H9 (cell line): ENCODE data around the gene UCP2. TPM values are rescaled to one million over a fixed set of nuclear protein-coding genes. Genes with fewer than 3 reads are reported as not detected.

ENCODE experiments used
- DNase-seq: peaks from one replicate; pipeline ENCODE4 v3.0.0-alpha.2; 2017
- H2AFZ ChIP-seq: one replicate; pipeline ENCODE4 v1.6.1; 2013; ENCODE audit warnings: mild to moderate bottlenecking, low read length, control low read depth, moderate library complexity
- H2AK5ac ChIP-seq: 2 replicates; pipeline ENCODE4 v1.6.1; 2013; ENCODE audit warnings: low read length, control low read depth, mixed read lengths; ENCODE audit not compliant: insufficient read length
- H2BK120ac ChIP-seq: one replicate; pipeline ENCODE4 v1.6.1; 2013; ENCODE audit warnings: low read depth, mild to moderate bottlenecking, low read length, control low read depth, inconsistent platforms; ENCODE audit not compliant: poor library complexity, severe bottlenecking
- H2BK12ac ChIP-seq: 2 replicates; pipeline ENCODE4 v1.6.1; 2013; ENCODE audit warnings: low read length, control low read depth, mixed read lengths, low read depth; ENCODE audit not compliant: insufficient read length
- H2BK15ac ChIP-seq: 2 replicates; pipeline ENCODE4 v1.6.1; 2013; ENCODE audit warnings: low read depth, low read length, control low read depth
- H2BK20ac ChIP-seq: one replicate; pipeline ENCODE4 v1.6.1; 2013; ENCODE audit warnings: low read depth, mild to moderate bottlenecking, low read length, control low read depth, inconsistent platforms; ENCODE audit not compliant: poor library complexity, severe bottlenecking
- H2BK5ac ChIP-seq: 2 replicates; pipeline ENCODE4 v1.6.1; 2013; ENCODE audit warnings: low read length, control low read depth, mixed read lengths; ENCODE audit not compliant: insufficient read length
- H3K14ac ChIP-seq: 2 replicates; pipeline ENCODE4 v1.6.1; 2013; ENCODE audit warnings: low read length, control low read depth; ENCODE audit not compliant: insufficient read depth
- H3K18ac ChIP-seq: 2 replicates; pipeline ENCODE4 v1.6.1; 2013; ENCODE audit warnings: low read depth, mild to moderate bottlenecking, mixed read lengths, low read length, control low read depth; ENCODE audit not compliant: insufficient read length
- H3K23ac ChIP-seq: 2 replicates; pipeline ENCODE4 v1.6.1; 2013; ENCODE audit warnings: low read length, control low read depth, mixed read lengths, low read depth; ENCODE audit not compliant: insufficient read length
- H3K23me2 ChIP-seq: 2 replicates; pipeline ENCODE4 v1.6.1; 2013; ENCODE audit warnings: low read depth, mild to moderate bottlenecking, mixed read lengths, low read length, control low read depth; ENCODE audit not compliant: insufficient read length, poor library complexity, severe bottlenecking
- H3K27ac ChIP-seq: 2 replicates; pipeline ENCODE4 v1.5.1; 2013; ENCODE audit warnings: low read length, control low read depth, mixed read lengths, low read depth; ENCODE audit not compliant: insufficient read length
- H3K27me3 ChIP-seq: 2 replicates; pipeline ENCODE4 v1.6.1; 2013; ENCODE audit warnings: low read length, control low read depth, inconsistent platforms; ENCODE audit not compliant: insufficient read depth
- H3K4ac ChIP-seq: 2 replicates; pipeline ENCODE4 v1.6.1; 2013; ENCODE audit warnings: low read depth, mild to moderate bottlenecking, control low read depth, inconsistent platforms, low read length, moderate library complexity
- H3K4me1 ChIP-seq: 2 replicates; pipeline ENCODE4 v1.6.1; 2013; ENCODE audit warnings: low read length, control low read depth, inconsistent platforms; ENCODE audit not compliant: insufficient read depth
- H3K4me2 ChIP-seq: 2 replicates; pipeline ENCODE4 v1.6.1; 2013; ENCODE audit warnings: low read length, control low read depth, mixed read lengths; ENCODE audit not compliant: insufficient read length, insufficient read depth
- H3K56ac ChIP-seq: 2 replicates; pipeline ENCODE4 v1.6.1; 2013; ENCODE audit warnings: low read depth, mild to moderate bottlenecking, mixed read lengths, low read length, control low read depth; ENCODE audit not compliant: insufficient read length
- H3K79me1 ChIP-seq: 2 replicates; pipeline ENCODE4 v1.6.1; 2013; ENCODE audit warnings: low read depth, mild to moderate bottlenecking, moderate library complexity, low read length, control low read depth, inconsistent platforms; ENCODE audit not compliant: insufficient read depth, poor library complexity, severe bottlenecking
- H3K79me2 ChIP-seq: 2 replicates; pipeline ENCODE4 v1.6.1; 2013; ENCODE audit warnings: low read length, control low read depth, inconsistent platforms; ENCODE audit not compliant: insufficient read depth
- H3K9ac ChIP-seq: 2 replicates; pipeline ENCODE4 v1.6.1; 2013; ENCODE audit warnings: low read length, control low read depth, mixed read lengths; ENCODE audit not compliant: insufficient read length; ENCODE audit errors: extremely low read depth
- H3K9me3 ChIP-seq: one replicate; pipeline ENCODE4 v1.6.1; 2013; ENCODE audit warnings: low read depth, low read length, inconsistent platforms; ENCODE audit not compliant: control insufficient read depth
- H3T11ph ChIP-seq: one replicate; pipeline ENCODE4 v1.6.1; 2013; ENCODE audit warnings: mild to moderate bottlenecking, low read length, control low read depth, inconsistent platforms
- H4K20me1 ChIP-seq: one replicate; pipeline ENCODE4 v1.6.1; 2013; ENCODE audit not compliant: control insufficient read depth, insufficient read length, insufficient read depth
- H4K5ac ChIP-seq: 2 replicates; pipeline ENCODE4 v1.6.1; 2013; ENCODE audit warnings: low read depth, mild to moderate bottlenecking, mixed read lengths, low read length, control low read depth; ENCODE audit not compliant: insufficient read length
- H4K8ac ChIP-seq: replicated peaks from 2 replicates; pipeline ENCODE4 v1.6.1; 2013; ENCODE audit warnings: low read length, control low read depth, mixed read lengths, low read depth; ENCODE audit not compliant: insufficient read length
- H4K91ac ChIP-seq: 2 replicates; pipeline ENCODE4 v1.6.1; 2013; ENCODE audit warnings: low read depth, mild to moderate bottlenecking, moderate library complexity, mixed read lengths, low read length, control low read depth; ENCODE audit not compliant: insufficient read length
- H3K27ac Mint-ChIP-seq, 3 experiments: 2 replicates in 2 of 3; 3 replicates in 1 of 3; pipeline ENCODE4 v1.8.0; 2020 to 2021; ENCODE audit warnings: mixed read lengths in 3 of 3, mild to moderate bottlenecking in 1 of 3, moderate library complexity in 1 of 3
- H3K27me3 Mint-ChIP-seq: 2 replicates; pipeline ENCODE4 v1.8.0; 2021; ENCODE audit warnings: low read depth, mild to moderate bottlenecking, moderate library complexity, mixed read lengths
- H3K36me3 Mint-ChIP-seq, 3 experiments: 2 replicates in 2 of 3; 3 replicates in 1 of 3; pipeline ENCODE4 v1.8.0; 2020 to 2021; ENCODE audit warnings: low read depth in 3 of 3, mixed read lengths in 3 of 3; ENCODE audit not compliant: insufficient read depth in 1 of 3
- H3K4me1 Mint-ChIP-seq, 2 experiments: 2 replicates each; pipeline ENCODE4 v1.8.0; 2020; ENCODE audit warnings: mixed read lengths in 2 of 2
- H3K4me3 Mint-ChIP-seq, 2 experiments: 2 replicates in 1 of 2; 3 replicates in 1 of 2; pipeline ENCODE4 v1.8.0; 2020 to 2021; ENCODE audit warnings: mild to moderate bottlenecking in 2 of 2, mixed read lengths in 2 of 2, moderate library complexity in 1 of 2
- H3K9me3 Mint-ChIP-seq, 2 experiments: 2 replicates in 1 of 2; 3 replicates in 1 of 2; pipeline ENCODE4 v1.8.0; 2020; ENCODE audit warnings: mild to moderate bottlenecking in 2 of 2, mixed read lengths in 2 of 2, moderate library complexity in 1 of 2
- WGBS: extraction: QIAGEN DNeasy Blood & Tissue Kit; methylation state at CpG from one replicate; pipeline ENCODE4 v1.1.7; 2013; ENCODE audit warnings: missing lambda C conversion rate, low lambda C conversion rate, mixed read lengths; ENCODE audit not compliant: insufficient read length; ENCODE audit errors: extremely low coverage; 5-methylcytosine and 5-hydroxymethylcytosine counted together
- total RNA-seq: library from RNA; stranded (reverse); gene quantifications from 2 replicates; pipeline ENCODE4 v1.2.1, GENCODE V29; 2021
- TF ChIP-seq, protein P1 (sequence below): fragments of 200-600 bp; sonication (generic); conservative IDR thresholded peaks from 3 replicates; pipeline ENCODE4 v1.8.0; 2021; ENCODE audit warnings: antibody characterized with exemption, mild to moderate bottlenecking

UCP2 gene
- total RNA-seq, 1 experiment from 2014 or later = 62.1 TPM

DNA sequence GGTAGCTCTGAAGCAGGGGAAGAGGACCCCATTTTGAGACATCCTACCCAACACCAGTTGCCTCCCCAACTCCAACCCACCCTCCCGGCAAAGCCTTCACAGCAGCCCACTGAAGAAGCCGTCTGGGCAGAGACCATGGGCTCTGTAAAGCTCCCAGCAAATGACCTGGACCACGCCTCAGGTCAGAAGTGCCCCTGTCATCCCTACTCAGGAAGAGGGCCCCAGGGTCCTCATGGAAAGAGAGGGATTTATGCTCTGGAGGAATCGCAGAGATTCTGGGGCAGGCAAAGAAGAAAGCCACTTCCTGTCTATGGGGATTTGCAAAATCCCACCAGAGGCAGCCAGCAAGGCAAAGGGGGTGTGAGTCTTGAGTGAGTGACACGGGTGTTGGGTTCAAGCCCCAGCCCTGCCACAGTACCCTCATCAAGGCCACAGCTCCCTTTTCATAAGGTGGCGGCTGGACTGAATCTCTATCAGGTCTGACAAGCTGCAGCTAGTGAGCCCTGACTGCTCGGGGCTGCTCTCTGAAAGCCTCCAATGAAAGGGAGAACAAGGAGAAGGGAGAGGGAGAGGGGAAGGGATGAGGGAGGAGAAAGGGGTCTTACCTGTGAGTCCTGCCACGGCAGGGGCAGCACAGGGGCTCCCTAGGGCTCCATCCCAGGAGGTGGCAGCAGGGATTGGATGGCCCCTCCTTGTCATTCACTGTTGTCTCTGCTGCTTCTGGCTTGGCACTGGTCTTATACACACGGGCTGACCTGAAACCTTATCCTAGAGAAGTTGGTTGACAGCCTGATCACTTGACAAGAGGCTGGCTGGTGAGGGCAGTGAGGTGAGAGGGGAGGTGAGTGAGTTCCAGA lies 26.0 kb upstream of the UCP2 start, which contains the start of gene UCP3:
Gene UCP3, minus strand, starts transcription at position 713 of the 857 bp plus-strand sequence. CDS start 2,043 bp downstream, outside the sequence.
- no peaks in the 10 kb centered on the region for H3K23me2 ChIP-seq
- no peaks in the 10 kb centered on the region for H3K79me2 ChIP-seq
- no peak within 1 kb of the TSS for H3T11ph ChIP-seq
- whole genome bisulfite sequencing = no CpG with 5 or more reads among the region's 9 CpGs
- no peak within 1 kb of the TSS for H2BK20ac ChIP-seq
- H3K23ac ChIP-seq = no peak within 1 kb of the TSS
- no peak within 1 kb of the TSS for H4K5ac ChIP-seq
- H3K9ac ChIP-seq = no peak within 1 kb of the TSS
- no peak within 1 kb of the TSS for H2BK12ac ChIP-seq
- Mint-ChIP-seq H3K27me3 (no peaks in the 10 kb centered on the region), H3K9me3 (no peaks in the 10 kb centered on the region), H3K36me3 (peaks cover 0 to 3% (median 2%) of the 10 kb centered on the region in 3 experiments; a peak in 2 of 7 replicates), H3K4me1 (peaks cover 13 to 27% of the 10 kb centered on the region in 2 experiments), H3K27ac (peak within 1 kb of the TSS in 2 of 3 experiments; percentile 8 to 37; a peak in 2 of 7 replicates), H3K4me3 (no peak within 1 kb of the TSS)
- TF ChIP-seq, protein P1, sequence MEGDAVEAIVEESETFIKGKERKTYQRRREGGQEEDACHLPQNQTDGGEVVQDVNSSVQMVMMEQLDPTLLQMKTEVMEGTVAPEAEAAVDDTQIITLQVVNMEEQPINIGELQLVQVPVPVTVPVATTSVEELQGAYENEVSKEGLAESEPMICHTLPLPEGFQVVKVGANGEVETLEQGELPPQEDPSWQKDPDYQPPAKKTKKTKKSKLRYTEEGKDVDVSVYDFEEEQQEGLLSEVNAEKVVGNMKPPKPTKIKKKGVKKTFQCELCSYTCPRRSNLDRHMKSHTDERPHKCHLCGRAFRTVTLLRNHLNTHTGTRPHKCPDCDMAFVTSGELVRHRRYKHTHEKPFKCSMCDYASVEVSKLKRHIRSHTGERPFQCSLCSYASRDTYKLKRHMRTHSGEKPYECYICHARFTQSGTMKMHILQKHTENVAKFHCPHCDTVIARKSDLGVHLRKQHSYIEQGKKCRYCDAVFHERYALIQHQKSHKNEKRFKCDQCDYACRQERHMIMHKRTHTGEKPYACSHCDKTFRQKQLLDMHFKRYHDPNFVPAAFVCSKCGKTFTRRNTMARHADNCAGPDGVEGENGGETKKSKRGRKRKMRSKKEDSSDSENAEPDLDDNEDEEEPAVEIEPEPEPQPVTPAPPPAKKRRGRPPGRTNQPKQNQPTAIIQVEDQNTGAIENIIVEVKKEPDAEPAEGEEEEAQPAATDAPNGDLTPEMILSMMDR = no peak
- no peak within 1 kb of the TSS; the same call in 1 of the 2 replicates for H3K14ac ChIP-seq
- DNase-seq = no peak
- H3K4me2 ChIP-seq = no peak within 1 kb of the TSS
- no peaks in the 10 kb centered on the region for H3K9me3 ChIP-seq
- H2BK120ac ChIP-seq = no peak within 1 kb of the TSS
- no peaks in the 10 kb centered on the region for H3K4me1 ChIP-seq
- H2AFZ ChIP-seq = no peak within 1 kb of the TSS
- no peak within 1 kb of the TSS for H2BK5ac ChIP-seq
- H3K56ac ChIP-seq = no peak within 1 kb of the TSS
- H3K79me1 ChIP-seq = no peaks in the 10 kb centered on the region
- no peak within 1 kb of the TSS for H4K91ac ChIP-seq
- no peaks in the 10 kb centered on the region for H4K20me1 ChIP-seq
- no peak within 1 kb of the TSS for H2BK15ac ChIP-seq
- H4K8ac ChIP-seq = no peak within 1 kb of the TSS
- H3K27me3 ChIP-seq = no peaks in the 10 kb centered on the region
- no peak within 1 kb of the TSS for H3K4ac ChIP-seq
- no peak within 1 kb of the TSS for H2AK5ac ChIP-seq
- H3K27ac ChIP-seq = no peak within 1 kb of the TSS
- no peak within 1 kb of the TSS for H3K18ac ChIP-seq
